Islet precursor cell (in vitro differentiated cells): ENCODE measurements around the gene RNF10.
"Not testable (repeated sequence)": the region's sequence is repeated elsewhere in the genome, so short reads cannot be mapped to it uniquely, and the experiment has no call there.

ENCODE experiments used
- DNase-seq: peaks from one replicate; pipeline ENCODE4 v3.0.0-alpha.2; 2018

RNF10 gene

GRCh38 chr12:120529641-120530417 is 4.3 kb upstream of the RNF10 start:
- DNase-seq = peak; percentile 84

GRCh38 chr12:120530418-120530761 is 3.8 kb upstream of the RNF10 start:
- not testable (repeated sequence) for DNase-seq

- no peak for DNase-seq
These were observed 1.4 kb upstream of the RNF10 start for GRCh38 chr12:120532701-120533238.

- peak; percentile 81 for DNase-seq
These were observed 823 bp downstream of the RNF10 start for GRCh38 chr12:120534703-120535655.

DNA sequence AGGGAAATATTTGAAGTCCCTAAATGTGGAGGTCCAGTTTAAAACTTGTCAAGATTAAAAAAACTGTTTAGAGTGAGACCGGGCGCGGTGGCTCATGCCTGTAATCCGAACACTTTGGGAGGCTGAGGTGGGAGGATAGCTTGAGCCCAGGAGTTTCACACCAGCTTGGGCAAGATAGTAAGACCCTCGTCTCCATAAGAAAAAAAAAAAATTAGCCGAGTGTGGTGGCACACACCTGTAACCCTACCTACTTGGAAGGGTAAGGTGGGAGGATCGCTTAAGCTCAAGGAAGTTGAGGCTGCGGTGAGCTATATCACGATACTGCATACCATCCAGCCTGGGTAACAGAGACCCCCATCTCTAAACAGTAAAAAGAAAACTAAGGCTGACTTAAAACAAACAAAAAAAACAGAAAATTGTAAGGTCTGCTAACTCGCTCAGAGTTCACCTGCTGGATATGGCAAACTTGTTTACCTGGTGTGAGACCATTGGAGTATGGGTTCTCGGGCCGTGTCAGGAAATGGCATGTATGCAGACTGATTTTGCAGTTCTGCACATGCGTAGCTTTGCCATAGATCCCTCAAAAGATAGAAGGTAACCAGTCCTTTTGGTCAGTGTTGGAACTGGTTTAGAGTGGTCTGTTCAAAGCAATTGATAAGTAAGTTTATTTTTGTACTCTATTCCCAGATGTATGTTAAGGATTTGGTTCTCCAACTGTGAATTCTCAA is 2.1 kb downstream of the RNF10 start:
- no peak for DNase-seq

DNA sequence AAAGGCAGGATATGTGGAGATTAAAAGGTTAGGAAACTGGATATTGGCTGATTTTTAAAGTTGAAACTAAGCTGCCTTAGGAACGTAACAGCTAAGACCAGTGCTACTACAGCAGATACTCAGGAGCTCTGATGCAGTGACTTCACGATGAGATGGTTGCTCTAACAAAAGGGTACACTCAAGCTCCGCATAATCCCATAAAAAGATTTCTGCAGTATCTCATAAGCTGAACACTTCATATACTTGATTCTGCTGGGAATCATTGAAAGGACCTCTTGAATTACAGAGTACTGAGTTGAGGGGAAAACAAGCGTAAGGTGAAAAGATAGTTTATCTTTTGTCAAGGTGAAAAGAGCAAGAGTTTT is 3.7 kb downstream of the RNF10 start:
- no peak for DNase-seq

GRCh38 chr12:120538281-120539156 is 4.4 kb downstream of the RNF10 start:
- DNase-seq = peak; percentile 77

DNA sequence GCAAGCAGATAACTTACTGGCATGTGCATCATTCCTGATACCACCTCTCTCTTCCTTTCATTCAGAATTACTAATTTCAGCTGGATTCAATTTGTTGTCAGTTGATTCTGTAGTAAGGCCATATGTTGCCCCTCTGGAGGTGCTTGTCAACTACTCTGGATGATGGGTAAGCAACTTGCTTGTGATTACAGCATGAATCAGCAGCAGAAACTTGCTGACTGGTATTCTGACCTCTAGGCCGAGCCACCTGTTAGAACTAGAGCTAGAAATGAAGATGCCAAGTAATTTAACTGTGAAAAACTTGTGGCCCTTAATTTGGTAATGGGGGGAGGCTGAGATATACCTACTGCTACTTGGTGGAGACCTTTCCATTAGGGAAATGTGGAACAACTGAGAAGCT is 5.1 kb downstream of the RNF10 start:
- no peak for DNase-seq

DNA sequence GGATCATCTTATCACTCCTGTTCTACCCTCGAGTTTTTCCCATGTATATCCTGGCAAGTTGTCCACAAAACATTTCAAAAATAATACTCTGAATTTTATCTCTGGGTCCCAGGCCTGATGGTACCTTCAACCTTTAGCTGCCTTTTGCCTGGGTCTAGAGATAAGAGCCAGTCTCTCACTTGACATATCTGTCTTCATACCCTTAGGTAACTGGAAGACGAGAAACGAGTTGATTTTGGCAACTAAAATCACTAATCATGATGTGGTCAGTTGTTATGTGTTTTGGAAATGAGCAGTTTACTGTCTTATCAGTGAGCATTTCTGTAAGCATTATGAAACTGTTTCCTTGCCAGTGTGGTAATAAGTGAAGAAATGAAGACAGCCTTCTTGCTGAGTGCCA is 6.3 kb downstream of the RNF10 start:
- no peak for DNase-seq

GRCh38 chr12:120542166-120542565 is 8.0 kb downstream of the RNF10 start:
- DNase-seq = no peak

DNA sequence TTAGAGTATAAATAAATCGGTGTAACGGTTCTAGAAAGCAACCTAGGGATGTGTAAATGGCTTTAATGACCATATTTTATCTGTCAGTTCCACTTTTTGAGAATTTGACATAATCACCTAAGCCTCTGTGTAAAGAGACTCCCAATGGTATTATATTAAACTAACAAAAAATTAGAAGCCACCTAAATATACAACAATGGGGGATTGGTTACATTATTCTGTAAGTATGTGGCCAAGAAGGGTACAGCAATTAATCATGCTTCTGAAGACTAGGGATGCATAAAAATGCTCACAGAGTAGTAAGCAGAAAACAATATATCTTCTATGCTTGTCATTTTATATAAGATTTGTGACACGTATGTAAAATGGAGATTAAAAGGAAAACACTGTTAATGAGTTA is 10.5 kb downstream of the RNF10 start:
- no peak for DNase-seq

DNA sequence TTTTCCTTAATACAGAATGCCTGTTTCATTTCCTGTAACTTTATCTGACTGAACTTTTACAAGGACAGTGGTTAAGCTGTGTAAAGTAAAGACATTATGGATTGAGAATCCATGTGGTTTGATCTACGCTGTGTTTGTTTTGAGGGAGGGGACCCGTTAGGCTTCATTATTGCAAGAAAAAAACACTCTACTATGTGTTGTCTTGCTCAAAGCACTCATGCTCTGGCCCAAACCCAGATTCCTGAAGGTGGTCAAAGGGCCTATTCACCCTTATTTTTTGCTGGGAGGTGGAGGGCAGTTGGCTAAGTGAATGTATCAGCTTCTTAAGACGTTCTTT is 11.9 kb downstream of the RNF10 start:
- no peak for DNase-seq

DNA sequence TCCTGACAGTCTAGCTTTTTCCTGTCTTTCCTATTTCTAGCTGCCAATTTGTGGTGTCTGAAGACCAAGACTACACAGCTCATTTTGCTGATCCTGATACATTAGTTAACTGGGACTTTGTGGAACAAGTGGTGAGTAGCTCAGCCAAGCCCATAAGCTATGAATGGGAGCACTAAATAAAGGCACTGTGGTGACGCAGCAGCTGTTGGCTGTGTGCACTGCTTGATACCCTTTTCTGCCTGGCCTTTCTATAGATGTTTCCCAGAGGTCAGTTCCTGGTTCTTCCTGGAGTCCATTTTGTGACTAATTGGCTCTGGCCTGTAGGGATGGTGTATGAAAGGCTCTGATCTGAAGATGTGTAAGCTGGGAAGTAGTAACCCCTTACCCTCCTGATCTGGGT is 20.5 kb downstream of the RNF10 start:
- no peak for DNase-seq

GRCh38 chr12:120557589-120557988 is 23.4 kb downstream of the RNF10 start:
- DNase-seq = no peak

DNA sequence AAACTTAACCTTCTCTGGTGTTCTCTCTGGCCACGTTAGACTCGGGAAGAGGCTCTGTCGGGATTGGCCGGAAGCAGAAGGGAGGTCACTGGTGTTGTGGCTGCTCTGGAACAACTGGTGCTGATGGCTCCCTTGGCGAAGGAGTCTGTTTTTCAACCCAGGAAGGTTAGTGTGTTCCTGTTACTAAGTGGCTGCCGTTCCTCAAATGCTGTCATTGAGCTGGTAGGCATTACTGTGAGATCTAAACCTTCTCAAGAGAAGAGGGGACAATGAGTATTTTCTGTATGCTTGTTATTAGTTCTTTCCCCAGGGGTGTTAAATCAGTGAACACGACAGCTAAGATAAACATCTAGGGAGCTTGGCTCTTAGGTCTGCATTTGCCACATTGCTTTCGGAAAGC is 28.8 kb downstream of the RNF10 start:
- DNase-seq = no peak

GRCh38 chr12:120563495-120563894 is 29.3 kb downstream of the RNF10 start:
- no peak for DNase-seq

DNA sequence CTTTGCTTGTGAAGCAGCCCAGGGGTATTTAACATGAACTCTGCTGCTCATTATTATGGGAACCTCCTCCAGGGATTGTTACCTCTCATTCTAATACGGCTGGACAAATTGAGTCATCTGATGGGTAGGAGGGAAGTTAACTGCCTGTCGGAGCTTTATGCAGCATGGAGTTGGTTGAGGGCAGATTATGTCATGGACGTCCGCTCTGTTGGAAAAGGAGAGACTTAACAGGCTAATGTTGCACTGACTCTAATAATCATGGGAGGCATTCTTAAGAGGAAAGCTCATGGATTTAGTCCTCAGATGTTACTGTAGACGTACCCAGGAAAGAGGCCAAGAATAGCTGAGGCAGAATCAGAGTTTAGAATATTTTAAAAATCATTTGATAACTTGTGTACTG is 37.1 kb downstream of the RNF10 start:
- no peak for DNase-seq

- DNase-seq = no peak
These were observed 39.4 kb downstream of the RNF10 start for GRCh38 chr12:120573560-120573959.

- no peak for DNase-seq
These were observed 40.0 kb downstream of the RNF10 start for GRCh38 chr12:120574106-120574505.

GRCh38 chr12:120579179-120579578 is 45.0 kb downstream of the RNF10 start:
- no peak for DNase-seq

DNA sequence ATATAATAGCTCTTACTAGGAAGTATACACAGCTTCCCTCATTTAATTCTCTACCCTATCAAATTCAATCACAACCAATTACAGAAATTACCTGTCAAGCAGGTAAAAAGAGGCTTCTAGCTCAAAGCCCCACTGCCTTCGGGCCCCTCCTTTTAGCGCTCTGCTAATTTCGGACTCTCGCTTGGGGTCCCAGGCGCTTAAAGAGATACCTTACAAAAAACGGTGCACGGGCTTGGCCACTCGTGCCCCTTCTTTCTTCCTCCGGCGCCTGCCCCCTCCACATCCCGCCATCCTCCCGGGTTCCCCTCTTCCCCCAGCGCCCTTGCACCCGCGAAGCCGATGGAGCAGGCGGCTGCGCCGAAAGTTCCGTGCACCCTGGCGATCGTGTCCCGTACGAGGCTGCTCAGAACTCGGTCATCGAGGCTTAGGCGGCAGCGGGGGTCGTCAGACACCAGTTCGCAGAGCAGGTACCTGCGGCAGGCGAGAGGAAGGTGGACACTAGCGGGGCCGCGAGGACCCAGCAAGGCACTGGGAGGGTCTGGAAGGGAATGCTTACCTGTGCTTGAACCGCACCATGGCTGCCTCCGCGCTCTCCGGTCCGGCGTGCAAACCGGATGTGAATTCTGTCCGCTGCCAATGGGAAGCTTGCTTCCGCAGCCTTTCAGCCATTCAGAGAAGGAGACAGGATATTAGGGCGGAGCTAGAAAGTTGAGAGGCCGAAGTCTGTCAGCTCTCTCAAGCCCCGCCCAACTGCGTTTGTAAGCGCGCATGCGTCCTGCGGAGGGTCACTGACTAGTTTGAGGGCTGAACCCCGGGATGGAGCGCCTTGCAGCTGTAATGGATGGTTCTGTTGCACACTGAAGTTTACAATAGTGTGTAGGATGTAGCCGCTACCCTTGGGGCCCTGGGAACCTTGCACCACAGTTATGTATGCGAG is 46.9 kb downstream of the RNF10 start, which contains the start of gene POP5:
POP5 (minus strand) TSS at position 616 of the 937 bp plus-strand sequence; CDS start at position 576, 40 bp downstream.
- DNase-seq = peak; percentile 99
